ENCODE measurements around the gene DPPA5. TPM values are rescaled to one million over a fixed set of nuclear protein-coding genes. Genes with fewer than 3 reads are reported as not detected.
"Not testable (repeated sequence)": the region's sequence is repeated elsewhere in the genome, so short reads cannot be mapped to it uniquely, and the experiment has no call there.

The DPPA5 gene
- total and polyA plus RNA-seq, 2 donors from 2014 or later: not detected

- DNase-seq: no peak
- Histone ChIP-seq H3K36me3 (ENCODE audit: control insufficient read depth in 2 of 3, insufficient read depth in 3 of 3, low read length in 3 of 3) (no peaks in the 10 kb centered on the region), H3K9ac (ENCODE audit: low read length in 3 of 3) (no peak overlapping the region), H3K4me3 (ENCODE audit: low read length in 3 of 3) (no peak overlapping the region), H3K4me1 (ENCODE audit: control insufficient read depth in 2 of 3, insufficient read depth in 2 of 3, low read depth in 1 of 3, low read length in 3 of 3) (no peaks in the 10 kb centered on the region), H3K9me3 (ENCODE audit: control insufficient read depth in 2 of 3, insufficient read depth in 1 of 3, low read length in 3 of 3) (no peaks in the 10 kb centered on the region), H3K27me3 (ENCODE audit: control insufficient read depth, insufficient read depth, low read length) (no peaks in the 10 kb centered on the region), H3K27ac (ENCODE audit: low read depth in 2 of 2, low read length in 2 of 2) (no peak overlapping the region)
- intact Hi-C loops (cut with DNase I): no loop called here
- FAIRE-seq: no peak
- no peak for TF ChIP-seq CTCF (IDR thresholded peaks at IDR 0.05; ENCODE audit: borderline replicate concordance, extremely low read depth, insufficient read depth)
Measured at GRCh38 chr6:73382462-73383113, 28.5 kb upstream of the DPPA5 start.

GRCh38 chr6:73381531-73381930 is 27.5 kb upstream of the DPPA5 start:
- H3K9me3 ChIP-seq (ENCODE audit: control insufficient read depth in 2 of 3, insufficient read depth in 1 of 3, low read length in 3 of 3); DNase-seq; H3K27me3 ChIP-seq (ENCODE audit: control insufficient read depth, insufficient read depth, low read length); H3K4me3 ChIP-seq (ENCODE audit: low read length in 3 of 3); H3K9ac ChIP-seq (ENCODE audit: low read length in 3 of 3); FAIRE-seq; intact Hi-C loops (cut with DNase I); H3K36me3 ChIP-seq (ENCODE audit: control insufficient read depth in 2 of 3, insufficient read depth in 3 of 3, low read length in 3 of 3); H3K4me1 ChIP-seq (ENCODE audit: control insufficient read depth in 2 of 3, insufficient read depth in 2 of 3, low read depth in 1 of 3, low read length in 3 of 3); H3K27ac ChIP-seq (ENCODE audit: low read depth in 2 of 2, low read length in 2 of 2): not testable (repeated sequence)

GRCh38 chr6:73377225-73377624 is 23.1 kb upstream of the DPPA5 start:
- intact Hi-C loops (cut with DNase I): no loop called here
- DNase-seq (no peak), FAIRE-seq (no peak)
- H3K9ac ChIP-seq (ENCODE audit: low read length in 3 of 3): no peak overlapping the region
- H3K9me3 ChIP-seq (ENCODE audit: control insufficient read depth in 2 of 3, insufficient read depth in 1 of 3, low read length in 3 of 3): peaks cover 0 to 3% (median 0%) of the 10 kb centered on the region in 3 donors
- TF ChIP-seq CTCF (IDR thresholded peaks at IDR 0.05; ENCODE audit: borderline replicate concordance, extremely low read depth, insufficient read depth): no peak
- H3K36me3 ChIP-seq (ENCODE audit: control insufficient read depth in 2 of 3, insufficient read depth in 3 of 3, low read length in 3 of 3): no peaks in the 10 kb centered on the region
- H3K4me1 ChIP-seq (ENCODE audit: control insufficient read depth in 2 of 3, insufficient read depth in 2 of 3, low read depth in 1 of 3, low read length in 3 of 3): no peaks in the 10 kb centered on the region
- H3K27ac ChIP-seq (ENCODE audit: low read depth in 2 of 2, low read length in 2 of 2): no peak overlapping the region
- H3K4me3 ChIP-seq (ENCODE audit: low read length in 3 of 3): no peak overlapping the region
- no peaks in the 10 kb centered on the region for H3K27me3 ChIP-seq (ENCODE audit: control insufficient read depth, insufficient read depth, low read length)

DNA sequence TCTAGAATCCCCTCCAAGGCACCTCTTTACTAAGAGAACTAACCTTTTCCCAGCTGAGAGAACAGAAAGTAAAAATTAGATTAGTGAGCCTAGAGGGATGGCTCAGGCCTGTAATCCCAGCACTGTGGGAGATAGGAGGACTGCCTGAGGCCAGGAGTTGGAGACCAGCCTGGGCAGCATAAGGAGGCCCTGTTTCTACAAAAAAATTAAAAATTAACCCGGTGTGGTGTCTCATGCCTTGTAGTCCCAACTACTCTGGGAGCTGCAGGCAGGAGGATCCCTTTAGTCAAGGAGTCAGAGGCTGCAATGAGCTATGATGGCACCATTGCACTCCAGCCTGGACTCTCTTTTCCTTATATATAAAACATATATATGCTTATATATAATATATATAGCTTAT is 21.1 kb upstream of the DPPA5 start:
- no peak for DNase-seq
- no peak for TF ChIP-seq CTCF (IDR thresholded peaks at IDR 0.05; ENCODE audit: borderline replicate concordance, extremely low read depth, insufficient read depth)
- intact Hi-C loops (cut with DNase I): no loop called here
- Histone ChIP-seq H3K36me3 (ENCODE audit: control insufficient read depth in 2 of 3, insufficient read depth in 3 of 3, low read length in 3 of 3) (no peaks in the 10 kb centered on the region), H3K4me1 (ENCODE audit: control insufficient read depth in 2 of 3, insufficient read depth in 2 of 3, low read depth in 1 of 3, low read length in 3 of 3) (no peaks in the 10 kb centered on the region), H3K4me3 (ENCODE audit: low read length in 3 of 3) (no peak overlapping the region), H3K27me3 (ENCODE audit: control insufficient read depth, insufficient read depth, low read length) (no peaks in the 10 kb centered on the region), H3K9ac (ENCODE audit: low read length in 3 of 3) (no peak overlapping the region), H3K9me3 (ENCODE audit: control insufficient read depth in 2 of 3, insufficient read depth in 1 of 3, low read length in 3 of 3) (peaks cover 0 to 5% (median 0%) of the 10 kb centered on the region in 3 donors), H3K27ac (ENCODE audit: low read depth in 2 of 2, low read length in 2 of 2) (no peak overlapping the region)
- no peak for FAIRE-seq

Data from kidney (tissue), 14 donors.